ENCODE data around the gene TRIM33. TPM values are rescaled to one million over a fixed set of nuclear protein-coding genes. Genes with fewer than 3 reads are reported as not detected.
"Not testable (repeated sequence)": the region's sequence is repeated elsewhere in the genome, so short reads cannot be mapped to it uniquely, and the experiment has no call there.

Gene TRIM33
- total RNA-seq, 1 donor from 2014 or later, result 31.8 TPM

GRCh38 chr1:114446198-114446597 lies 64.8 kb downstream of the TRIM33 start:
- H3K27me3 Mint-ChIP-seq (ENCODE audit: low read depth, unreplicated experiment), result no peaks in the 10 kb centered on the region
- FAIRE-seq, result no peak

GRCh38 chr1:114443226-114443625 lies 67.8 kb downstream of the TRIM33 start:
- not testable (repeated sequence) for H3K4me1 ChIP-seq (ENCODE audit: insufficient read depth, low read length); H2AFZ ChIP-seq (ENCODE audit: low read depth, low read length); H3K36me3 Mint-ChIP-seq (ENCODE audit: low read depth, unreplicated experiment); H3K9ac ChIP-seq (ENCODE audit: low read length); H4K20me1 ChIP-seq (ENCODE audit: insufficient read depth, low read length); H3K9me3 Mint-ChIP-seq (ENCODE audit: unreplicated experiment); H3K4me3 ChIP-seq (ENCODE audit: insufficient read depth, low read depth, low read length); H3K9me3 ChIP-seq (ENCODE audit: insufficient read depth, low read depth, low read length); H3K4me3 Mint-ChIP-seq (ENCODE audit: unreplicated experiment); H3K4me1 Mint-ChIP-seq (ENCODE audit: low read depth, unreplicated experiment); H3K27me3 ChIP-seq (ENCODE audit: insufficient read depth, low read length); H3K27ac Mint-ChIP-seq (ENCODE audit: unreplicated experiment); FAIRE-seq; H3K27me3 Mint-ChIP-seq (ENCODE audit: low read depth, unreplicated experiment); H3K27ac ChIP-seq (ENCODE audit: low read depth, low read length); H3K36me3 ChIP-seq (ENCODE audit: insufficient read depth, low read length); DNase-seq (ENCODE audit: low read depth); H3K4me2 ChIP-seq (ENCODE audit: low read length)
- H3K79me2 ChIP-seq (ENCODE audit: insufficient read depth, low read length), result peaks cover 10% of the 10 kb centered on the region

More at GRCh38 chr1:114446198-114446597, 64.8 kb downstream of the TRIM33 start:
- peaks cover 10% of the 10 kb centered on the region for H4K20me1 ChIP-seq (ENCODE audit: insufficient read depth, low read length)
- H3K4me3 Mint-ChIP-seq (ENCODE audit: unreplicated experiment), result no peak overlapping the region
- no peak overlapping the region for H3K4me2 ChIP-seq (ENCODE audit: low read length)
- H3K4me1 Mint-ChIP-seq (ENCODE audit: low read depth, unreplicated experiment), result no peaks in the 10 kb centered on the region
- no peak for DNase-seq (ENCODE audit: low read depth)
- no peak overlapping the region for H2AFZ ChIP-seq (ENCODE audit: low read depth, low read length)
- H3K4me1 ChIP-seq (ENCODE audit: insufficient read depth, low read length), result no peaks in the 10 kb centered on the region
- no peak overlapping the region for H3K9ac ChIP-seq (ENCODE audit: low read length)
- no peak overlapping the region for H3K27ac ChIP-seq (ENCODE audit: low read depth, low read length)
- peaks cover 3% of the 10 kb centered on the region for H3K36me3 Mint-ChIP-seq (ENCODE audit: low read depth, unreplicated experiment)
- no peaks in the 10 kb centered on the region for H3K9me3 Mint-ChIP-seq (ENCODE audit: unreplicated experiment)
- H3K36me3 ChIP-seq (ENCODE audit: insufficient read depth, low read length), result peaks cover 9% of the 10 kb centered on the region
- no peaks in the 10 kb centered on the region for H3K9me3 ChIP-seq (ENCODE audit: insufficient read depth, low read depth, low read length)
- TF ChIP-seq CTCF (IDR thresholded peaks at IDR 0.05; ENCODE audit: insufficient read depth, low read depth, low read length), result no peak
- no peak for TF ChIP-seq EZH2 (IDR thresholded peaks at IDR 0.05; ENCODE audit: insufficient read depth, low read length)
- H3K27ac Mint-ChIP-seq (ENCODE audit: unreplicated experiment), result no peak overlapping the region
- peaks cover 13% of the 10 kb centered on the region for H3K79me2 ChIP-seq (ENCODE audit: insufficient read depth, low read length)
- H3K4me3 ChIP-seq (ENCODE audit: insufficient read depth, low read depth, low read length), result no peak overlapping the region
- H3K27me3 ChIP-seq (ENCODE audit: insufficient read depth, low read length), result no peaks in the 10 kb centered on the region

- H3K4me2 ChIP-seq (ENCODE audit: low read length), result no peak overlapping the region
Measured at GRCh38 chr1:114441332-114441731, 69.7 kb downstream of the TRIM33 start.

More at GRCh38 chr1:114441332-114441731, 69.7 kb downstream of the TRIM33 start:
- Mint-ChIP-seq H3K4me1 (ENCODE audit: low read depth, unreplicated experiment) (no peaks in the 10 kb centered on the region), H3K27me3 (ENCODE audit: low read depth, unreplicated experiment) (no peaks in the 10 kb centered on the region), H3K27ac (ENCODE audit: unreplicated experiment) (no peak overlapping the region), H3K36me3 (ENCODE audit: low read depth, unreplicated experiment) (peaks cover 9% of the 10 kb centered on the region), H3K4me3 (ENCODE audit: unreplicated experiment) (no peak overlapping the region), H3K9me3 (ENCODE audit: unreplicated experiment) (no peaks in the 10 kb centered on the region)
- Histone ChIP-seq H3K36me3 (ENCODE audit: insufficient read depth, low read length) (peaks cover 10% of the 10 kb centered on the region), H2AFZ (ENCODE audit: low read depth, low read length) (no peak overlapping the region), H3K27me3 (ENCODE audit: insufficient read depth, low read length) (no peaks in the 10 kb centered on the region), H3K9ac (ENCODE audit: low read length) (no peak overlapping the region), H3K4me3 (ENCODE audit: insufficient read depth, low read depth, low read length) (no peak overlapping the region), H3K79me2 (ENCODE audit: insufficient read depth, low read length) (peaks cover 5% of the 10 kb centered on the region), H4K20me1 (ENCODE audit: insufficient read depth, low read length) (peaks cover 6% of the 10 kb centered on the region), H3K9me3 (ENCODE audit: insufficient read depth, low read depth, low read length) (no peaks in the 10 kb centered on the region), H3K4me1 (ENCODE audit: insufficient read depth, low read length) (no peaks in the 10 kb centered on the region), H3K27ac (ENCODE audit: low read depth, low read length) (no peak overlapping the region)
- FAIRE-seq (no peak), DNase-seq (ENCODE audit: low read depth) (no peak)
- TF ChIP-seq EZH2 (IDR thresholded peaks at IDR 0.05; ENCODE audit: insufficient read depth, low read length) (no peak), CTCF (IDR thresholded peaks at IDR 0.05; ENCODE audit: insufficient read depth, low read depth, low read length) (no peak)
